ENCODE data around the gene PTPRF.

- no peak for TF ChIP-seq ARNT (IDR thresholded peaks at IDR 0.05)
- TF ChIP-seq SUZ12 (IDR thresholded peaks at IDR 0.05), result no peak
Observed at GRCh38 chr1:43552813-43553212, 22.1 kb downstream of the PTPRF start.

All from HEK293T (cell line).